ENCODE data around the gene WNK4. TPM values are rescaled to one million over a fixed set of nuclear protein-coding genes. Genes with fewer than 3 reads are reported as not detected.

Gene WNK4
- total and polyA plus RNA-seq, 9 of the 15 experiments (the other 6 are each of a cell fraction or from before 2014, with no cell fraction given), result 0.32 to 25.8 (median 4.5) TPM

DNA sequence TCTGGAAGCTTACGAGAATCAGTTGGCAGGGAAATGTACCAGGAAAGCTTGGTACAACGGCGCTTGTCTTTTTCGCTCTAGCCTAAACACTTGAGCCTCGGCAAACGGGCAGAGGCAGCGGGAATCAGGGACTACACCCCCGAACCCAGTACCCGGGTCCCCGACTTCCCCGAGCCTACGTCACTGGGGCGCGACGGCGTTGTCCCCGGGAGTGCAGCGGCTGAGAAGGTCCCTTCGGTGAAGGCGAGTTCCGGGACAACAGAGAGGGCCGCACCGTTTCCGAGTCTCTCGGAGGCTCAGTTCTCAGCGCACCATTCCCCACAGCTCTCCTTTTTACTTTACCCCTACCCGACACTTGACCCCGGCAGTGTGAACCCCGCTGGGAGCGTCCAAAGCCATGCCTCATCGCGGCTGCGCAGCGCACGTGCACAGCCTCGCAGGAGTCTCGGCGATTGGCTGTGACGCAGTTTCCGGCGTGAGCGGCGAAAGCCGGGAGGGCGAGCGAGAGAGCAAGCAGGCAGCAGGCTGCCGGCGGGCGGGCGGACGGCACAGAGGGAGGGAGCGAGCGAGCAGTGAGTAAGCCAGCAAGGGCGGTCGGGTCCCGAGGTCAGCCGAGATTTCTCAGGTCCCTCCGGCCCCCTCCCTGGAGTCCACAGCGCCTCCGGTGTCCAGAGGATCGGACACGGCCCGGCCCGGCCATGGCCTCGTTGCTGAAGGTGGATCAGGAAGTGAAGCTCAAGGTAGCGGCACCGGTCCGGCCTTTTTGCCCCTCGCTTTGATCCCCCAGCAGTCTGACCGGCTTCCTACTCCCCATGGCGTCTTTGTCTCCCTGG lies 52.7 kb downstream of the WNK4 start, which contains the start of gene PSME3 (continued):
- TF ChIP-seq RBM25 (IDR thresholded peaks at IDR 0.05; ENCODE audit: low read depth, low read length, severe bottlenecking), result no peak
- peak; percentile 61 for TF ChIP-seq HNRNPLL (IDR thresholded peaks at IDR 0.05; ENCODE audit: low read depth, low read length, poor library complexity, severe bottlenecking)
- TF ChIP-seq ZBTB2 (IDR thresholded peaks at IDR 0.05), result peak; percentile 68; the same call in 1 of the 2 replicates
- TF ChIP-seq CREB3L1 (IDR thresholded peaks at IDR 0.05; ENCODE audit: borderline replicate concordance, low read depth), result peak; percentile 73; the same call in 1 of the 2 replicates

Measured in K562 (cell line).